DND-41 (cell line): ENCODE results near the gene ACTR1A.
A peak's percentile ranks its signal among the peaks of the same experiment; 100 is the strongest.

ENCODE experiments used
- EZH2 ChIP-seq: IDR thresholded peaks from 3 replicates; pipeline ENCODE4 v1.6.1; 2012; ENCODE audit warnings: borderline replicate concordance, low read depth, mild to moderate bottlenecking, moderate library complexity, low read length, inconsistent platforms; ENCODE audit not compliant: severe bottlenecking
- TF ChIP-seq, protein P1 (sequence below): IDR thresholded peaks from 2 replicates; pipeline ENCODE4 v1.5.1; 2012; ENCODE audit warnings: borderline replicate concordance, low read length, moderate library complexity, mild to moderate bottlenecking; ENCODE audit not compliant: poor library complexity, severe bottlenecking; ENCODE audit errors: extremely low read depth

GRCh38 chr10:102431452-102432124 is 70.9 kb downstream of the ACTR1A start:
- TF ChIP-seq, protein P1, sequence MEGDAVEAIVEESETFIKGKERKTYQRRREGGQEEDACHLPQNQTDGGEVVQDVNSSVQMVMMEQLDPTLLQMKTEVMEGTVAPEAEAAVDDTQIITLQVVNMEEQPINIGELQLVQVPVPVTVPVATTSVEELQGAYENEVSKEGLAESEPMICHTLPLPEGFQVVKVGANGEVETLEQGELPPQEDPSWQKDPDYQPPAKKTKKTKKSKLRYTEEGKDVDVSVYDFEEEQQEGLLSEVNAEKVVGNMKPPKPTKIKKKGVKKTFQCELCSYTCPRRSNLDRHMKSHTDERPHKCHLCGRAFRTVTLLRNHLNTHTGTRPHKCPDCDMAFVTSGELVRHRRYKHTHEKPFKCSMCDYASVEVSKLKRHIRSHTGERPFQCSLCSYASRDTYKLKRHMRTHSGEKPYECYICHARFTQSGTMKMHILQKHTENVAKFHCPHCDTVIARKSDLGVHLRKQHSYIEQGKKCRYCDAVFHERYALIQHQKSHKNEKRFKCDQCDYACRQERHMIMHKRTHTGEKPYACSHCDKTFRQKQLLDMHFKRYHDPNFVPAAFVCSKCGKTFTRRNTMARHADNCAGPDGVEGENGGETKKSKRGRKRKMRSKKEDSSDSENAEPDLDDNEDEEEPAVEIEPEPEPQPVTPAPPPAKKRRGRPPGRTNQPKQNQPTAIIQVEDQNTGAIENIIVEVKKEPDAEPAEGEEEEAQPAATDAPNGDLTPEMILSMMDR, result peak; percentile 4
- no peak for TF ChIP-seq EZH2
